GM12878 (cell line): ENCODE measurements around the gene TMEM40. TPM values are rescaled to one million over a fixed set of nuclear protein-coding genes. Genes with fewer than 3 reads are reported as not detected.

ENCODE experiments used
- ATAC-seq: fragments of 200-7000 bp; cut with Tn5 transposase; 3 replicates; pipeline ENCODE4 v1.9.1; 2020; ENCODE audit warnings: mild to moderate bottlenecking, moderate library complexity
- BruUV-seq: library from RNA; stranded (reverse); fragments of 400-500 nt; replicated peaks from 2 replicates; lab custom pipeline; 2021; lab: Mats Ljungman, UMichigan
- CTCF ChIA-PET: fragments of 300-600 bp; sonication (Branson Sonifier 250); formaldehyde crosslinking; extraction: SDS; loops from one replicate; lab custom pipeline; 2021; ENCODE audit warnings: inconsistent platforms; lab: Yijun Ruan, JAX
- POLR2A ChIA-PET: fragments of 350-600 bp; formaldehyde crosslinking; extraction: SDS; loops from one replicate; lab custom pipeline; 2021; ENCODE audit warnings: inconsistent platforms; lab: Charles Lee
- RAD21 ChIA-PET: fragments of 300-600 bp; sonication (Branson Sonifier 250); formaldehyde crosslinking; loops from one replicate; lab custom pipeline; 2023; ENCODE audit warnings: antibody characterized with exemption; ENCODE audit not compliant: unreplicated experiment; lab: Charles Lee
- SMC1A ChIA-PET: fragments of 300-600 bp; sonication (Branson Sonifier 250); formaldehyde crosslinking; loops from one replicate; lab custom pipeline; 2023; ENCODE audit not compliant: unreplicated experiment, uncharacterized antibody; lab: Charles Lee
- DNase-seq: peaks from one replicate; pipeline ENCODE4 v3.0.0-alpha.2; 2011; ENCODE audit warnings: low read depth, low spot score
- FAIRE-seq: peaks from 3 replicates; lab custom pipeline; 2011; peaks lifted over from hg19 to GRCh38; lab: Jason Lieb, UNC
- H2AFZ ChIP-seq: 2 replicates; pipeline ENCODE4 v1.6.0; 2011; ENCODE audit warnings: low read depth, low read length, control low read depth; ENCODE audit not compliant: control insufficient read depth
- H3K27ac ChIP-seq: 2 replicates; pipeline ENCODE4 v1.5.1; 2011; ENCODE audit warnings: control low read depth; ENCODE audit not compliant: control insufficient read depth, insufficient read depth
- H3K27me3 ChIP-seq, 2 experiments: replicated peaks in 1 of 2; 2 replicates each; pipeline versions ENCODE4 v1.6.0 to v1.6.1; 2011; ENCODE audit warnings: low read length in 1 of 2; ENCODE audit not compliant: control insufficient read depth in 2 of 2, insufficient read depth in 2 of 2
- H3K36me3 ChIP-seq, 2 experiments: 2 replicates each; pipeline ENCODE4 v1.5.1; 2011; ENCODE audit warnings: low read length in 1 of 2; ENCODE audit not compliant: control insufficient read depth in 2 of 2, insufficient read depth in 2 of 2
- H3K4me1 ChIP-seq: 2 replicates; pipeline ENCODE4 v1.6.1; 2011; ENCODE audit warnings: mild to moderate bottlenecking, low read length, moderate library complexity, mixed read lengths; ENCODE audit not compliant: control insufficient read depth, insufficient read depth
- H3K4me2 ChIP-seq: 2 replicates; pipeline ENCODE4 v1.6.0; 2011; ENCODE audit warnings: control low read depth; ENCODE audit not compliant: control insufficient read depth, insufficient read depth
- H3K4me3 ChIP-seq: fragments of 200-600 bp; sonication (generic); 2 replicates; pipeline ENCODE4 v1.5.1; 2016
- H3K79me2 ChIP-seq: 2 replicates; pipeline ENCODE4 v1.6.0; 2011; ENCODE audit warnings: low read length; ENCODE audit not compliant: control insufficient read depth, insufficient read depth
- H3K9ac ChIP-seq: 2 replicates; pipeline ENCODE4 v1.8.0; 2011; ENCODE audit warnings: low read length, control low read depth, mixed read lengths; ENCODE audit not compliant: control insufficient read depth, insufficient read depth
- H3K9me3 ChIP-seq: replicated peaks from 3 replicates; pipeline ENCODE4 v1.5.1; 2011; ENCODE audit warnings: mild to moderate bottlenecking, low read length; ENCODE audit not compliant: control insufficient read depth, insufficient read depth
- H4K20me1 ChIP-seq: 2 replicates; pipeline ENCODE4 v1.6.0; 2011; ENCODE audit not compliant: control insufficient read depth, insufficient read depth
- BHLHE40 ChIP-seq, 2 experiments: fragments of 450-650 bp in 1 of 2; IDR thresholded peaks; 2 replicates each; pipeline ENCODE4 v1.6.1; 2011 to 2017; ENCODE audit warnings: low read depth in 2 of 2, borderline replicate concordance in 1 of 2, improper control_type of control experiment in 1 of 2, low read length in 1 of 2, mild to moderate bottlenecking in 1 of 2
- E2F8 ChIP-seq: fragments of 450-650 bp; IDR thresholded peaks from 2 replicates; pipeline ENCODE4 v1.6.1; 2018; ENCODE audit warnings: mild to moderate bottlenecking, low read depth, moderate library complexity; ENCODE audit not compliant: partially characterized antibody
- FOXM1 ChIP-seq: IDR thresholded peaks from 2 replicates; pipeline ENCODE4 v1.6.1; 2012; ENCODE audit warnings: low read depth, mild to moderate bottlenecking, inconsistent platforms, low read length, moderate library complexity
- GATAD2B ChIP-seq: fragments of 450-650 bp; conservative IDR thresholded peaks from 2 replicates; pipeline ENCODE4 v1.6.1; 2017; ENCODE audit warnings: low read depth, mild to moderate bottlenecking, moderate library complexity
- JUND ChIP-seq: IDR thresholded peaks from 2 replicates; pipeline ENCODE4 v1.6.1; 2012; ENCODE audit warnings: low read depth, mild to moderate bottlenecking, low read length, improper control_type of control experiment, moderate library complexity
- KDM1A ChIP-seq: fragments of 200-600 bp; sonication (generic); IDR thresholded peaks from 2 replicates; pipeline ENCODE4 v1.6.1; 2016; ENCODE audit warnings: borderline replicate concordance
- NR2C1 ChIP-seq: fragments of 450-650 bp; IDR thresholded peaks from 2 replicates; pipeline ENCODE4 v1.6.1; 2017; ENCODE audit warnings: antibody characterized with exemption, mild to moderate bottlenecking, moderate library complexity
- NR2C2 ChIP-seq: IDR thresholded peaks from 2 replicates; pipeline ENCODE4 v1.6.1; 2011; ENCODE audit warnings: borderline replicate concordance, low read depth; ENCODE audit not compliant: control insufficient read depth, insufficient read length
- RAD21 ChIP-seq: IDR thresholded peaks from 2 replicates; pipeline ENCODE4 v1.6.1; 2011; ENCODE audit warnings: mild to moderate bottlenecking, low read depth, low read length, moderate library complexity; ENCODE audit not compliant: insufficient read depth
- SIN3A ChIP-seq: IDR thresholded peaks from 2 replicates; pipeline ENCODE4 v1.6.1; 2012; ENCODE audit warnings: low read depth, low read length, improper control_type of control experiment
- YY1 ChIP-seq: IDR thresholded peaks from 2 replicates; pipeline ENCODE4 v1.6.1; 2011; ENCODE audit warnings: low read depth, mild to moderate bottlenecking, low read length
- ZNF622 ChIP-seq: fragments of 450-650 bp; IDR thresholded peaks from 2 replicates; pipeline ENCODE4 v1.6.1; 2017; ENCODE audit warnings: mild to moderate bottlenecking, inconsistent platforms
- WGBS: methylation state at CpG from one replicate; pipeline ENCODE4 v1.1.6; 2016; ENCODE audit warnings: low lambda C conversion rate; ENCODE audit not compliant: insufficient replicate concordance, insufficient coverage; ENCODE audit errors: missing lambda C conversion rate; 5-methylcytosine and 5-hydroxymethylcytosine counted together
- in situ Hi-C: fragments of 300-500 bp; cut with MboI; formaldehyde crosslinking; loops from 9 replicates; pipeline ENCODE4 v1.14.3; 2018; ENCODE audit warnings: mixed read lengths
- intact Hi-C: fragments of 100-400 bp; cut with micrococcal nuclease; formaldehyde crosslinking; loops from one replicate; pipeline ENCODE4 v1.14.2; 2022; ENCODE audit not compliant: unreplicated experiment
- polyA plus RNA-seq, 11 experiments: library from polyadenylated mRNA; depleted of rRNA in 4 of 11; unstranded in 6 of 11; stranded (reverse) in 5 of 11; fragments of >200 nt; fragmentation: Nextera tagmentation in 4 of 11; fragmentation: Illumina TruSeq in 1 of 11; extraction: Ambion mirVana in 4 of 11; extraction: Trizol in 1 of 11; gene quantifications; 1 replicate in 1 of 11; 2 replicates in 10 of 11; pipeline versions ENCODE4 v1.2.1 to v1.2.3, GENCODE V29; 2011 to 2016; ENCODE audit warnings: inconsistent platforms in 2 of 11, missing spikeins in 2 of 11, low read depth in 1 of 11
- total RNA-seq, 4 experiments: library from RNA; depleted of rRNA in 3 of 4; stranded (reverse); fragments of >200 nt in 3 of 4; fragmentation: Illumina TruSeq in 1 of 4; extraction: Trizol in 1 of 4; gene quantifications; 2 replicates each; pipeline versions ENCODE4 v1.2.1 to v1.2.3, GENCODE V29; 2013 to 2021
- TF ChIP-seq, protein P1 (sequence below): IDR thresholded peaks from 2 replicates; pipeline ENCODE4 v1.6.1; 2011; ENCODE audit warnings: mild to moderate bottlenecking, low read depth, low read length, moderate library complexity; ENCODE audit not compliant: insufficient replicate concordance

TMEM40 gene
- total and polyA plus RNA-seq, 10 of the 15 experiments (the other 5 are each of a cell fraction or from before 2014, with no cell fraction given) = 0.10 to 0.46 (median 0.27) TPM; not detected in 3

- no peak overlapping the region for H2AFZ ChIP-seq
- H3K9me3 ChIP-seq = no peaks in the 10 kb centered on the region
- ChIA-PET RAD21 (no interaction called here), SMC1A (interaction anchor here (0.7 to 1.3 kb wide), 3 partner anchors 8 to 51 kb away, joined by 3 to 4 read pairs (median 4); no protein-coding TSS in a partner anchor), POLR2A (interaction anchor here (0.6 kb wide), 1 partner anchor 218 kb away, joined by 3 read pairs; no protein-coding TSS in a partner anchor), CTCF (no interaction called here)
- in situ Hi-C loops = no loop called here
- no peaks in the 10 kb centered on the region for H3K36me3 ChIP-seq
- DNase-seq (no peak), ATAC-seq (no peak), FAIRE-seq (no peak)
- intact Hi-C loops = no loop called here
- 39% methylated on average over 7 of the region's 7 CpGs for WGBS
- TF ChIP-seq KDM1A = no peak
- no TSS peak for BruUV-seq
- H3K4me3 ChIP-seq = no peak overlapping the region
- H3K9ac ChIP-seq = no peak overlapping the region
- H3K27me3 ChIP-seq = 0 out of 4 replicates have a peak, but pooled peaks cover 0 to 2% of the 10 kb centered on the region in 2 experiments
- H3K4me1 ChIP-seq = no peaks in the 10 kb centered on the region
- H3K27ac ChIP-seq = no peak overlapping the region
- no peak overlapping the region for H3K4me2 ChIP-seq
- no peaks in the 10 kb centered on the region for H4K20me1 ChIP-seq
- H3K79me2 ChIP-seq = no peaks in the 10 kb centered on the region
Observed at GRCh38 chr3:12729051-12729651, 29.9 kb downstream of the TMEM40 start.

DNA sequence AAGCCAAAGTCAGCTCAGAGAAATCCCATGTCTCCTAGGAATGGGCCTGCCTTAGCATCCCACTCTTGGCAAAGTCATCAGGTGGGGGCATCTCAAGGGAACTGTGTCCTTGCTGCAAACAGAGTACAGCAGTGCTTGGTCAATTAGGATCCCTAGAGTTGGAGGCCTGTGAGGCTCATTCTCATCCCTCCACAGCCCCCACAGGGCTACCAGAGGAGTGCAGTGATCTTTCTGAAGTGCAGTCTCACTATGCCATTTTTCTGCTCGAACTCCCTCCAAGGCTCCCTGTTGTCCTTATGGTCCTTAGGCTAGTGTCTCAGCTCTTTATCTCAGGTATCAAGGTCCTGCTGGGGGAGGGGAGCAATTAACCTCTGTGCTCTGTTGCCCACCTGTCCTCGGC is 31.1 kb downstream of the TMEM40 start:
- in situ Hi-C loops (no loop called here), intact Hi-C loops (no loop called here)

More for the DNA sequence above, 31.1 kb downstream of the TMEM40 start:
- RAD21 ChIA-PET = no interaction called here
- WGBS = 39% methylated on average over 2 of the region's 2 CpGs
- TF ChIP-seq, protein P1, sequence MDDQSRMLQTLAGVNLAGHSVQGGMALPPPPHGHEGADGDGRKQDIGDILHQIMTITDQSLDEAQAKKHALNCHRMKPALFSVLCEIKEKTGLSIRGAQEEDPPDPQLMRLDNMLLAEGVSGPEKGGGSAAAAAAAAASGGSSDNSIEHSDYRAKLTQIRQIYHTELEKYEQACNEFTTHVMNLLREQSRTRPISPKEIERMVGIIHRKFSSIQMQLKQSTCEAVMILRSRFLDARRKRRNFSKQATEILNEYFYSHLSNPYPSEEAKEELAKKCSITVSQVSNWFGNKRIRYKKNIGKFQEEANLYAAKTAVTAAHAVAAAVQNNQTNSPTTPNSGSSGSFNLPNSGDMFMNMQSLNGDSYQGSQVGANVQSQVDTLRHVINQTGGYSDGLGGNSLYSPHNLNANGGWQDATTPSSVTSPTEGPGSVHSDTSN = no peak
- TF ChIP-seq NR2C2 = no peak
- no peak for TF ChIP-seq BHLHE40 (IDR thresholded peaks at IDR 0.05; ENCODE audit: borderline replicate concordance in 1 of 2, low read depth in 2 of 2, low read length in 1 of 2)
- TF ChIP-seq SIN3A = no peak
- no peak for TF ChIP-seq RAD21
- no peak for TF ChIP-seq GATAD2B
- no peak for TF ChIP-seq ZNF622
- TF ChIP-seq FOXM1 = no peak
- no peak for TF ChIP-seq NR2C1
- no peak for TF ChIP-seq JUND
- no peak for TF ChIP-seq E2F8
- no peak for TF ChIP-seq YY1
- BruUV-seq = no TSS peak
- Histone ChIP-seq H3K27ac (no peak overlapping the region), H3K9me3 (no peaks in the 10 kb centered on the region), H3K4me3 (no peak overlapping the region), H2AFZ (no peak overlapping the region), H3K9ac (no peak overlapping the region), H3K27me3 (0 out of 4 replicates have a peak, but pooled peaks cover 0 to 2% of the 10 kb centered on the region in 2 experiments), H3K4me1 (no peaks in the 10 kb centered on the region), H3K36me3 (no peaks in the 10 kb centered on the region), H4K20me1 (no peaks in the 10 kb centered on the region), H3K79me2 (no peaks in the 10 kb centered on the region), H3K4me2 (no peak overlapping the region)
- POLR2A ChIA-PET = no interaction called here
- DNase-seq = no peak
- FAIRE-seq = no peak
- SMC1A ChIA-PET = no interaction called here
- ATAC-seq = no peak
- CTCF ChIA-PET = no interaction called here
